ENCODE data around the gene TMEM107.

Gene TMEM107

GRCh38 chr17:8176197-8176940 is at the start of gene TMEM107:
Gene TMEM107, minus strand, starts transcription at chr17:8176380. Its CDS starts 94 bp downstream, at chr17:8176286.
- peak within 1 kb of the TSS; percentile 87 for H3K27ac ChIP-seq
- POLR2A ChIA-PET (ENCODE audit: low non-redundant PET), result no interaction called here

GRCh38 chr17:8224891-8225812 is 49.0 kb upstream of the TMEM107 start:
- no peak for DNase-seq (ENCODE audit: low spot score)
- ChIA-PET POLR2A (ENCODE audit: low non-redundant PET) (interaction anchor here (0.6 kb wide), 1 partner anchor 811 kb away, joined by 9 read pairs; no protein-coding TSS in a partner anchor), CTCF (interaction anchor here (0.6 kb wide), 1 partner anchor 9 kb away, joined by 3 read pairs; no protein-coding TSS in a partner anchor)
- H3K27ac ChIP-seq, result peak overlapping the region; percentile 99
- TF ChIP-seq CTCF (conservative IDR thresholded peaks at IDR 0.05; ENCODE audit: low read depth), result no peak

More at GRCh38 chr17:8176197-8176940, at the start of gene TMEM107:
- CTCF ChIA-PET, result interaction anchor here (0.5 to 1.4 kb wide), 3 partner anchors 10 to 37 kb away, joined by 3 read pairs; no protein-coding TSS in a partner anchor
- DNase-seq (ENCODE audit: low spot score), result peak; percentile 76
- TF ChIP-seq CTCF (conservative IDR thresholded peaks at IDR 0.05; ENCODE audit: low read depth), result no peak; the same call in 1 of the 2 replicates

GRCh38 chr17:8223356-8224126 is 47.4 kb upstream of the TMEM107 start:
- ChIA-PET POLR2A (ENCODE audit: low non-redundant PET) (interaction anchor here (0.5 to 1.2 kb wide), 6 partner anchors 24 to 640 kb away, joined by 3 to 11 read pairs (median 6); partner anchors contain the start of genes CTC1, MPDU1 and SLC25A35), CTCF (interaction anchor here (0.5 to 1.0 kb wide), 3 partner anchors 36 to 524 kb away, joined by 3 to 5 read pairs (median 4); no protein-coding TSS in a partner anchor)

GRCh38 chr17:8222630-8223355 is 46.6 kb upstream of the TMEM107 start:
- no peak for TF ChIP-seq CTCF (conservative IDR thresholded peaks at IDR 0.05; ENCODE audit: low read depth)
- peak; percentile 83 for DNase-seq (ENCODE audit: low spot score)
- peak overlapping the region; percentile 99 for H3K27ac ChIP-seq
- ChIA-PET POLR2A (ENCODE audit: low non-redundant PET) (interaction anchor here (0.6 to 1.2 kb wide), 3 partner anchors 25 to 639 kb away, joined by 3 to 6 read pairs (median 6); partner anchors contain the start of genes CTC1, MPDU1 and SLC25A35), CTCF (interaction anchor here (0.5 to 2.2 kb wide), 4 partner anchors 35 to 523 kb away, joined by 3 to 8 read pairs (median 4); no protein-coding TSS in a partner anchor)

More at GRCh38 chr17:8223356-8224126, 47.4 kb upstream of the TMEM107 start:
- no peak for TF ChIP-seq CTCF (conservative IDR thresholded peaks at IDR 0.05; ENCODE audit: low read depth)
- peak; percentile 15 for DNase-seq (ENCODE audit: low spot score)
- H3K27ac ChIP-seq, result peak overlapping the region; percentile 99

GRCh38 chr17:8222380-8222629 is 46.1 kb upstream of the TMEM107 start:
- H3K27ac ChIP-seq, result peak overlapping the region; percentile 99
- CTCF ChIA-PET, result interaction anchor here (0.6 to 2.2 kb wide), 3 partner anchors 84 to 107 kb away, joined by 3 to 8 read pairs (median 4); no protein-coding TSS in a partner anchor

More at GRCh38 chr17:8222380-8222629, 46.1 kb upstream of the TMEM107 start:
- TF ChIP-seq CTCF (conservative IDR thresholded peaks at IDR 0.05; ENCODE audit: low read depth), result no peak
- POLR2A ChIA-PET (ENCODE audit: low non-redundant PET), result interaction anchor here (0.6 to 1.2 kb wide), 3 partner anchors 25 to 73 kb away, joined by 4 to 6 read pairs (median 6); partner anchors contain the start of genes CTC1 and SLC25A35
- DNase-seq (ENCODE audit: low spot score), result no peak

Measured in RWPE1 (cell line).